A549 (cell line): ENCODE measurements around the gene DNA2.

ENCODE experiments used
- CEBPB ChIP-seq, 2 experiments: fragments of >200 bp in 1 of 2; sonication (Bioruptor Twin) in 1 of 2; formaldehyde crosslinking in 1 of 2; IDR thresholded peaks; 2 replicates each; pipeline ENCODE4 v1.6.1; 2012 to 2016
- MAZ ChIP-seq: fragments of 150-350 bp; IDR thresholded peaks from 2 replicates; pipeline ENCODE4 v1.6.1; 2014; ENCODE audit warnings: antibody characterized with exemption, low read depth, low read length, borderline replicate concordance
- TF ChIP-seq, protein P1 (sequence below): fragments of >200 bp; sonication (Bioruptor Twin); formaldehyde crosslinking; IDR thresholded peaks from 3 replicates; pipeline ENCODE4 v1.5.1; 2016

DNA sequence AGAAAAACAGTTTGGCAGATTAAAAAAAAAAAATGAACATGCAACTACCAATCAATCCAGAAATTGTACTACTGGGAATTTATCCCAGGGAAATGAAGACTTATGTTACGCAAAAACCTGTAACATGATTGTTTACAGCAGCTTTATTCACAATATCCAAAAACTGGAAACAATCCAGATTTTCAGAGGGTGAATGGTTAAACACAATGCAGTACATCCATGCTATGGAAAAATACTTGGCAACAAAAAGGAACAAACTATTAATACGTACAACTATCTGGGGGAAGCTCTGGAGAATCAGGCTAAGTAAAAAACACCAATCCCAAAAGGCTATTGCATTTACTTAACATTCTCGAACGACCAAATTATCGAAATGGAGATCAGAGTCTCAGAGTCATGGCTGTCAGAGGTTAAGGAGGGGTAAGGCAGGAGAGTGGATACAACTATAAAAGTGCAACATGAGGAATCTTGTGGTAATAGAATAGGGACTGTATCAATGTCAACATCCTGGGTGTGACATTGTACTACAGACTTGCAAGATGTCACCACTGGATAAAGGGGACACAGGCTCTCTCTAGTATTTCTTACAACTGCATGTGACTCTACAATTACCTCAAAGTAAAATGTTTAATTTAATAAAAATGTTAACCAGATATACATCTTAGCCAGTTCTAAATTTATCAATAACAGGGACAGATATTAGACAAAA is 43.2 kb downstream of the DNA2 start:
- TF ChIP-seq CEBPB (IDR thresholded peaks at IDR 0.05) (no peak), MAZ (no peak)
- TF ChIP-seq, protein P1, sequence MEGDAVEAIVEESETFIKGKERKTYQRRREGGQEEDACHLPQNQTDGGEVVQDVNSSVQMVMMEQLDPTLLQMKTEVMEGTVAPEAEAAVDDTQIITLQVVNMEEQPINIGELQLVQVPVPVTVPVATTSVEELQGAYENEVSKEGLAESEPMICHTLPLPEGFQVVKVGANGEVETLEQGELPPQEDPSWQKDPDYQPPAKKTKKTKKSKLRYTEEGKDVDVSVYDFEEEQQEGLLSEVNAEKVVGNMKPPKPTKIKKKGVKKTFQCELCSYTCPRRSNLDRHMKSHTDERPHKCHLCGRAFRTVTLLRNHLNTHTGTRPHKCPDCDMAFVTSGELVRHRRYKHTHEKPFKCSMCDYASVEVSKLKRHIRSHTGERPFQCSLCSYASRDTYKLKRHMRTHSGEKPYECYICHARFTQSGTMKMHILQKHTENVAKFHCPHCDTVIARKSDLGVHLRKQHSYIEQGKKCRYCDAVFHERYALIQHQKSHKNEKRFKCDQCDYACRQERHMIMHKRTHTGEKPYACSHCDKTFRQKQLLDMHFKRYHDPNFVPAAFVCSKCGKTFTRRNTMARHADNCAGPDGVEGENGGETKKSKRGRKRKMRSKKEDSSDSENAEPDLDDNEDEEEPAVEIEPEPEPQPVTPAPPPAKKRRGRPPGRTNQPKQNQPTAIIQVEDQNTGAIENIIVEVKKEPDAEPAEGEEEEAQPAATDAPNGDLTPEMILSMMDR: no peak
